ENCODE measurements around the gene PLEKHG4. TPM values are rescaled to one million over a fixed set of nuclear protein-coding genes. Genes with fewer than 3 reads are reported as not detected.

The PLEKHG4 gene
- total RNA-seq, 3 donors from 2014 or later = 8.0 to 15.4 (median 10.5) TPM

GRCh38 chr16:67302076-67302475 is 22.7 kb downstream of the PLEKHG4 start:
- intact Hi-C loops (cut with DNase I, micrococcal nuclease) = no loop called here
- Histone ChIP-seq H3K4me3 (no peak overlapping the region), H3K9me3 (no peaks in the 10 kb centered on the region), H3K36me3 (ENCODE audit: low read depth) (no peaks in the 10 kb centered on the region), H3K4me1 (ENCODE audit: low read depth) (no peaks in the 10 kb centered on the region)
- no peak for DNase-seq
- ATAC-seq = no peak
- TF ChIP-seq, protein P1, sequence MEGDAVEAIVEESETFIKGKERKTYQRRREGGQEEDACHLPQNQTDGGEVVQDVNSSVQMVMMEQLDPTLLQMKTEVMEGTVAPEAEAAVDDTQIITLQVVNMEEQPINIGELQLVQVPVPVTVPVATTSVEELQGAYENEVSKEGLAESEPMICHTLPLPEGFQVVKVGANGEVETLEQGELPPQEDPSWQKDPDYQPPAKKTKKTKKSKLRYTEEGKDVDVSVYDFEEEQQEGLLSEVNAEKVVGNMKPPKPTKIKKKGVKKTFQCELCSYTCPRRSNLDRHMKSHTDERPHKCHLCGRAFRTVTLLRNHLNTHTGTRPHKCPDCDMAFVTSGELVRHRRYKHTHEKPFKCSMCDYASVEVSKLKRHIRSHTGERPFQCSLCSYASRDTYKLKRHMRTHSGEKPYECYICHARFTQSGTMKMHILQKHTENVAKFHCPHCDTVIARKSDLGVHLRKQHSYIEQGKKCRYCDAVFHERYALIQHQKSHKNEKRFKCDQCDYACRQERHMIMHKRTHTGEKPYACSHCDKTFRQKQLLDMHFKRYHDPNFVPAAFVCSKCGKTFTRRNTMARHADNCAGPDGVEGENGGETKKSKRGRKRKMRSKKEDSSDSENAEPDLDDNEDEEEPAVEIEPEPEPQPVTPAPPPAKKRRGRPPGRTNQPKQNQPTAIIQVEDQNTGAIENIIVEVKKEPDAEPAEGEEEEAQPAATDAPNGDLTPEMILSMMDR (IDR thresholded peaks at IDR 0.05) = no peak

DNA sequence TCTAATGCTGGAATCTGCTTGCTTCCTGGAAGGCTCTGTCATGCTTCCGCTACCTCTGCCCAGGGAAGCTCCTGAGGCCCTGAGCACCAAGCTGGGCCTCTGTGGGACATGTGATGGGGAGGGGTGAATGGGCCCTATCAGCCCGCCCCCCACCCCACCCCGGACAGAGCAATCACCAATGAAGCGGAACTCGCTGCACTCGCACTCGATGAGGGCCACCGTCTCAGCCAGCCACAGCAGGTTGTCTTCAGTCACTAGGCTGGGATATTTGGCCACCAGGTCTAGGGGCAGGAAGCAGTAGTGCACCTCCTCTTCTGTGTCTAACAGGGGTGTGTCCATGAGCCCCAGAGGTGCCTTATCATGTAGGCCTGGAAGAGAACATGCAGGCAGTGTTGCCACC is 23.6 kb downstream of the PLEKHG4 start:
- TF ChIP-seq, protein P1 (IDR thresholded peaks at IDR 0.05) = no peak
- intact Hi-C loops (cut with DNase I, micrococcal nuclease) = no loop called here
- ATAC-seq (no peak), DNase-seq (no peak)
- Histone ChIP-seq H3K36me3 (ENCODE audit: low read depth) (no peaks in the 10 kb centered on the region), H3K4me3 (no peak overlapping the region), H3K9me3 (no peaks in the 10 kb centered on the region), H3K4me1 (ENCODE audit: low read depth) (no peaks in the 10 kb centered on the region)

- TF ChIP-seq, protein P1 (IDR thresholded peaks at IDR 0.05) = no peak
- Histone ChIP-seq H3K36me3 (ENCODE audit: low read depth) (no peaks in the 10 kb centered on the region), H3K4me1 (ENCODE audit: low read depth) (no peaks in the 10 kb centered on the region), H3K4me3 (no peak overlapping the region), H3K9me3 (no peaks in the 10 kb centered on the region)
- ATAC-seq = no peak
- DNase-seq = no peak
- intact Hi-C loops (cut with DNase I, micrococcal nuclease) = no loop called here
These were observed 24.7 kb downstream of the PLEKHG4 start for GRCh38 chr16:67304020-67304419.

DNA sequence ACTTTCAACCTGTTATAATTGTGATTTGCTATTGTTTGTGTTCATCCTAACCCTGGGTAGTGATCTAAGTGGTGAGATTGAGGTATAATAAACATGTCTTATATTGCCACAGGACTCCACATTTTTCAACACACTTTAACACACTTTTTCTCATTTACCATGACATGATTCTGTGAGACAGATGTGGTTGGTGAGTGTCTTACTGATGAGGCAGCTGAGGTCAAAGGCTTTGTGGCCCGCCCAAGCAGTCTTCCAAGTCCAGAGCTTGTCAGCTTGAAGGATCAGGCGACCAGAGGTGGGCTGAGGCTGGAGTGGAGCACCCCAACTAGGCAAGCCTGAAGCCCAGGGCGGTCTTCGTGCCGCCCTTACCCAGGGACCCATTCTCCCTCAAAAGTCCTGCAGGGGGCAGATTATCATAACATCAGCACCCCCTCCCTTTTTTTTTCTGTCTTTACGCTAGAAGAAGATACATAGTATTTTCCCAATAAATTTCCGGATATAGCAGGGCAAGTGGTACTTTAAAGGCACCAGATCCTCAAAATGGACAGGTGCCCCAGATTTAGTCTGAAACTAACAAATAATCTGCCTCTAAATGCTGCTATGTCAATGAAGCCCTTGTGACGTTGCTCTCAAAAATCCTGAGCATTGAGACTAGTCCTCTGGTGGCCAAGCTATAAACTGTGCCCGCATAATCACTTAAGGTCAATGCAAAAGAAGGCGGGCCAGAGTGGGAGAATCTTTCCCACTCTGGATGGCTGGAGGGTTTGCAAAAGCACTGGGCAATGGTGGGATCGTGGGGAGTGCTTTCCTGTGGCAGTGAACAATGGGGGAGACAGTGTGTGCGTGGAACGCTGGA is 26.1 kb downstream of the PLEKHG4 start:
- DNase-seq (no peak), ATAC-seq (no peak)
- no peaks in the 10 kb centered on the region for H3K36me3 ChIP-seq (ENCODE audit: low read depth)
- H3K9me3 ChIP-seq = no peaks in the 10 kb centered on the region
- TF ChIP-seq, protein P1 (IDR thresholded peaks at IDR 0.05) = no peak
- no peaks in the 10 kb centered on the region for H3K4me1 ChIP-seq (ENCODE audit: low read depth)
- intact Hi-C loops (cut with DNase I, micrococcal nuclease) = no loop called here
- no peak overlapping the region for H3K4me3 ChIP-seq

DNA sequence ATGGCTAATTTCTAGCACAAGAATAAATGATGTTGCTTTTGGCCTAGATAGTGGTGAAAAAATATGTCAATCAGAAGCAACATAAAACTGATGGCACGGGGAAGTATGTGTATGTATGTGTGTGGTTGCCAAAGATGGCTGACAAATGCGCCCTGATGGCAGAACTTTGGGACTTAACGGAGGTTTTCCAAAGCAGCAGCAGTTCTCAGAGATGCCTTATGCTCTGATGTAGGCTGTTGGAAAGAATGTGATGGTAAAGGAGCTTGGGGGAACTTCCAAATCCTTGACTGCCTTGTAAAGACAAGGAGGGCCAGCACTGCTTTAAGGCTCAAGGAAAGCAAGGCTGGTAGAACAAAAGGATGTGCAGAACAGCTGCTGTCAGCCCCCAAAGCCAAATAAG is 31.2 kb downstream of the PLEKHG4 start:
- ATAC-seq = no peak
- H3K9me3 ChIP-seq = no peaks in the 10 kb centered on the region
- TF ChIP-seq, protein P1 (IDR thresholded peaks at IDR 0.05) = no peak
- no peak for DNase-seq
- no peaks in the 10 kb centered on the region for H3K36me3 ChIP-seq (ENCODE audit: low read depth)
- intact Hi-C loops (cut with DNase I, micrococcal nuclease) = no loop called here
- no peak overlapping the region for H3K4me3 ChIP-seq
- H3K4me1 ChIP-seq (ENCODE audit: low read depth) = no peaks in the 10 kb centered on the region
